ENCODE data around the gene DOHH.

DNA sequence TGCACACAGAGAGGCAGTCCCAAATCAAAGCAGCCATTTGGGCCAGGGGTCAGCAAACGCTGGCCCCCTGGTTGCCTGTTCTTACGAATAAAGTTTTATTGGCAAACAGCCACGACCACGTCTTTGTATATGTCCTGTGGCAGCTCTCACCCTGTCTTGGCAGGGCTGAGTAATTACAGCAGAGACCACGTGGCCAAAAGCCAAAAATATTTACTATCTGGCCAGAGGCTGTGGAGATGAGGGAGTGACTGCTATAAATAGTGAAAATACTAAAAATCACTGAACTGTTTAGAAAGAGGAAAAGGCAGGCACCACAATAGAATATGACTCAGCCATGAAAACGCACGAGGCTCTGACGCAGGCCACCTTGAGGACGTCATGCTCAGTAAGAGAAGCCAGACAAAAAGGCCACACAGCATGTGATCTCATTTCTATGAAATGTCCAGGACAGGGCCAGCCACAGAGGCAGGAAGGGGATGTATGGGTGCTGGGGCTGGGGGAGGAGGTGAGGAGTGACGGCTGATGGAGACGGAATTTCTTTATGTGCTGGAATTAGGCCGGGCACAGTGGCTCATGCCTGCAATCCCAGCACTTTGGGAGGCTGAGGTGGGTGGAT is 49.6 kb downstream of the DOHH start:
- TF ChIP-seq CHD4 (IDR thresholded peaks at IDR 0.05; ENCODE audit: insufficient read depth, insufficient replicate concordance, low read depth, low read length, poor library complexity, severe bottlenecking) = no peak
- TF ChIP-seq NR2C1 (IDR thresholded peaks at IDR 0.05) = no peak
- TF ChIP-seq NR2C1 (tag; IDR thresholded peaks at IDR 0.05) = no peak
- TF ChIP-seq, protein P1, sequence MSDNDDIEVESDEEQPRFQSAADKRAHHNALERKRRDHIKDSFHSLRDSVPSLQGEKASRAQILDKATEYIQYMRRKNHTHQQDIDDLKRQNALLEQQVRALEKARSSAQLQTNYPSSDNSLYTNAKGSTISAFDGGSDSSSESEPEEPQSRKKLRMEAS (CRISPR knock-in tag; IDR thresholded peaks at IDR 0.05) = peak; percentile 72
- TF ChIP-seq CREB5 (CRISPR knock-in tag; IDR thresholded peaks at IDR 0.05) = no peak
- no peak for TF ChIP-seq ZNF740 (CRISPR knock-in tag; IDR thresholded peaks at IDR 0.05)
- TF ChIP-seq ZNF740 (tag; IDR thresholded peaks at IDR 0.05) = no peak
- no peak for TF ChIP-seq CBX3 (IDR thresholded peaks at IDR 0.05; ENCODE audit: borderline replicate concordance in 1 of 2, low read length in 2 of 2)
- TF ChIP-seq POLR2A (conservative IDR thresholded peaks at IDR 0.05) = no peak
- no peak for TF ChIP-seq ZNF384 (IDR thresholded peaks at IDR 0.05; ENCODE audit: low read depth, low read length)
- no peak for TF ChIP-seq HMGXB4 (CRISPR knock-in tag; IDR thresholded peaks at IDR 0.05)
